ENCODE data around the gene RTN3.
"Not testable (repeated sequence)": the region's sequence is repeated elsewhere in the genome, so short reads cannot be mapped to it uniquely, and the experiment has no call there.

RTN3 gene

DNA sequence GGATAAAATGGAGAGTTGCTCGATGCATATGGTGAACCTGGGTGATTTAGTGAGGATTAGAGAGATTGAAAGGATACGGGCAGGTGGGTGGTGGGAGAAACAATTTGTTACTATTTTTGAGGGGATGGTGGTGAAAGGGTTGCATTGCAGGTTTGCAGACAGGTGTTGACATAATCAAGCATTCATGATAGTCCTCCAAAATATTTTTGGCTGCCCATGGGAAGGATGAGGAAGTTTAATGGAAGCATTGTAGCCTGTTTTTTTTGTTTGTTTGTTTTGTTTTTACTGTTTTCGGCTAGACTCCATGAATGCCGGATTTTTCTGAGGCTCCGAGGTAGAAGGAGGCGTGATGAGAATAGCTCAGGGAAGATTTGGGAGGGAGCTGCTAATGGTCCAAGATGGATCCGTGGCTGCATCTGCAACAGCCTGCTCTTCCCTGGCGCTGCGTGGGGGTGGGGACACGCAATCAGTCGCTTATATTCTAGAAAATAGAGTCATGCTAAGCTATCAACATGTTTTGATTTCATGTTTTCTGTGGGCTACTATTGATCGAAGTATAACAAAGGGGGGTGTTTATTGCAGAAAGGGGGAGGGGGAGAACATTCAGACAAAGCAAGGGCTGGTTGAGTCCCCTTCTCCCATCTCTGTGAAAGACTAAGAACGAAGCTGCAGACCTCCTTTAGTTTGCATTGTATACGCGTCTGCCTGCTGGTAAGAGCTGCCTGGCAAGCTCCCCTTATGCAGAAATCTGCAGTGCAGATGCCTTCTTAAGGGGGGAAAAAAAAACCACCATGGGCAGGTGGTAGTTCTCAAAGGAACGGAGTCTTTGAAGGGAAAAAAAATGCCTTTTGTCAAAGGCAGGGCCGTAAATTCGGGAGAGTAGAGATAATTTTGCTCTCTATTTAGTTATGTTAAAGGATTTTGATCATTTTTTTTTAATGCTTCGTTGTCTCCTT lies 1.0 kb downstream of the RTN3 start:
- no peak for DNase-seq (ENCODE audit: low read depth)

DNA sequence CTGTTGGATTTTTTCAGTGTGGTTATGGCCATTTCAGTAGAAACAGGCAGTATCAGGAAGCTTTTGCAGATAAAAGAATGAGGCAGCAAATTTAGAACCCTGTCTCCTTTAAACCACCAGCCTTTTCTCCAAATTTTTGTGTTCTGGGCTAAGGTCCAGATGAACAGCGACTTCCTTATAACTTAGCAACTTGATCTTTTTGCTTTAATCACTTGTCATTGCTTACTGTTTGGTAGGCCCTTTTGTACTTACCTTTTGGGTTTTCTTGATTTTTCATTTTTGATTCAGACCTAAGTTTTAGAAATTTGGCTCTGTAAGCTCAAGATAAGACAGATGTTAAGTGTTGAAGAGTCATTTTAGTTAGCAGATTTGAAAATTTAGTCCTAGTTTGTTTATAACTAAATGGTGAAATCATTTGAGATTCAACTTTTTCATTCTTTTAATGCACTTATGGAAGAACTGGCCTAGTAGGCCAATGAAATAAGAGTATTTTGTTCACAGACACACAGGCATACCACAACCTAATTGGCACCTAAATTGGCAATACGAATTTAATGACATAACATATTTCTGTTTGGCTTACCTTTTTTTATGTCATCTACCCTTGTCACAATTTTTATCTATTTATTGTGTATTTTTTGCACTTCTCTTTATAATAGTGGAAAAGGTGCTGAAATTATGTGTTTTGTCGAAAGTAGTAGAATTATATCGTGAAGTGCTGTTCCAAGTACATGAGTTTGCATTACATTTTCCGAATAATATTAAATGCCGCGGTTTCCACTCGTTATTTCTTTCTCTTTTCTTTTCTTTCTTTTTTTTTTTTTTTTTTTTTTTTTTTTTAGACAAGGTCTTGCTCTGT lies 2.1 kb downstream of the RTN3 start:
- DNase-seq (ENCODE audit: low read depth): no peak

DNA sequence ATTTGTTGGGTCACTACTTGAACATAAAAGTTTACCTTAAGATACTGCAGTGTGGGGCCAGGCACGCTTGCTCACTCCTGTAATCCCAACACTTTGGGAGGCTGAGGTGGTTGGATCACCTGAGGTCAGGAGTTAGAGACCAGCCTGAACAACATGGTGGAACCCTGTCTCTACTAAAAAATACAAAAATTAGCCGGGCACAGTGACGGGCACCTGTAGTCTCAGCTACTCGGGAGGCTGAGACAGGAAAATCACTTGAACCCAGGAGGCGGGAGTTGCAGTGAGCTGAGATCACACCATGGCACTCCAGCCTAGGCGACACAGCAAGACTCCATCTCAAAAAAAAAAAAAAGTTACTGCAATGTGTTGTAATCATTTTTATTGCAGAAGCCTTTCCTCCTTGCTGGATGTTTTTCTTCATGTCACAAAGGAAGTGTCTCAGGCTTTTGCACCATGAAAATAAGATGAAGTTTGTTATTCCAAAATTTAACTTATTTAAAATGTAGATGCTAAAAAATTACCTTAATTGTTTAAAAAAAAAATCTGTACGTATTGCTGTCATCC lies 3.9 kb downstream of the RTN3 start:
- DNase-seq (ENCODE audit: low read depth): not testable (repeated sequence)

DNA sequence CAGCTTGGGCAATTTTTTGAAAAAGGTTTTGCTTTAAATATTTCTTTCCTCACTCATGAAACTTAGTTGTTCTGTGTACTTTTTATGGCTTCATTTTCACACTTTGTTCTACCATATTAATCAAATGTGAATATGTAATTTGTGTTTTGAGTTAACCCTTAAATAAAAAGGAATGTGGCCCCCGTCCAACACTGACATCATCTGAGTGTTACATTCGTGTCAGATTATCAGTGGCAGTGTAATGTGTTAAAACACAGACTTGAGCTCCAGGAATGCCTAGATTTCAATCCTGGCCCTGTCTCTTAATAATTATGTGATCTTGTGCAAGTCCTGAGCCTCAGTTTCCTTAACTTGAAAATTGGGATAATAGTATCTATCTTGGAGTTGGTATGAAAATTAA lies 5.6 kb downstream of the RTN3 start:
- no peak for DNase-seq (ENCODE audit: low read depth)

DNA sequence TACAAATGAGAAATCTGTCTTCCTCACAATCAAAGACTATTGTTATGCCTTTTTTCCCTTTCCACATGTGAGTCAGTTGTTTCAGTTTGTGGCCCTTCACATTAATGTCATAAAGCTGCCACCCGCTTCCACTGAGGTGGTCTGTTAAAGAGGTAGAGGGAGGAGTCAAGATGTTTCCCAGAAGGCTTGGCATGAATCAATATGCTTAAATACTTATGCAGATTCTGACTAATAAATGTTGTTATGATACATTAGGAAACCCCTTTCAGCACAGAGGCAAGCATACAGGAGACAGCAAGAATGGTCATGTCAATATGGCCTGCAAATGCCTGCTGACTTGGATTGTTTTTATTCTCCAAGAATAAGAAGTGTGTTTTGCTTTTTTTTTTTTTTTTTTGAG lies 6.5 kb downstream of the RTN3 start:
- no peak for DNase-seq (ENCODE audit: low read depth)

DNA sequence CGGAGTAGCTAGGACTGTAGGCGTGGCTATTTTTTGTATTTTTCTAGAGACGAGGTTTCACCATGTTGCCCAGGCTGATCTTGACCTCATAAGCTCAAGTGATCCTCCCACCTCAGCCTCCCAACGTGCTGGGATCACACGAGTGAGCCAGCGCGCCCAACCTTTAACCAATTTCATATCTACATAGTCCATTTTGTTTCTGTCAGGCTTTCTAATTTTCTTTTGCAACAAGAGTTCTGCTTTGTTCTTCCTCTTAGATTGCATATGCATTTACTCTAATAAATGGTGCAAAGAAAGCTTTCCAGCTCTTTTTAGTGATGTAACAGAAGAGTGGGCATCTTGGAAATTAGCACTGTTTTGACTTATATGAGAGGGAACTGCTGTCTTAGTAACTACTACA lies 13.3 kb downstream of the RTN3 start:
- DNase-seq (ENCODE audit: low read depth): no peak

DNA sequence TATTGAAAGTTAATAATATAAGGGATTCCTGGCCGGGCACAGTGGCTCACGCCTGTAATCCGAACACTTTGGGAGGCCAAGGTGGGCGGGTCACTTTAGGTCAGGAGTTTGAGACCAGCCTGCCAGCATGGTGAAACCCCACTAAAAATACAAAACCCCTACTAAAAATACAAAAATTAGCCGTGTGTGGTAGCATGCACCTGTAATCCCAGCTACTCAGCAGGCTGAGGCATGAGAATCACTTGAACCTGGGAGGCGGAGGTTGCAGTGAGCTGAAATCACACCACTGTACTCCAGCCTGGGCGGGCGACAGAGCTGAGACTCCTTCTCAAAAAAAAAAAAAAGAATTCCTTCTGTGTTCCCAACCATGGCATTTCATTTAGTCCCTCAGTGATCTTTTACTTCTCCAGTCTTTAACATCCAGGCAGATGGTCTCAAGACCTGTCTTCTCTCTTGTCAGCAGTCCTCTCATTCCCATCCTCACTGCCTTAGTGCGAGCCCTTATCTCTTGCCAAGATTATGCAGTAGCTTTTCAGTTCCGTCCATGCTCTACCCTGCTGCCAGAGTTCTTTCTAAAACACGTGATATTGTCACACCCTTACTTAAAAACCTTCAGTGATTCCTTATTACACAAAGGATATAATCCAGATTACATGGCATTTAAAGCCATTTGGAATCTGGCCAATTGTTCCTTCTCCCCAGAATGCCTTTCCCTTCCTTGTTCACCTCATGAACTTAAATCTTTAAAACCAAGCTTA lies 17.9 kb downstream of the RTN3 start:
- DNase-seq (ENCODE audit: low read depth): no peak

DNA sequence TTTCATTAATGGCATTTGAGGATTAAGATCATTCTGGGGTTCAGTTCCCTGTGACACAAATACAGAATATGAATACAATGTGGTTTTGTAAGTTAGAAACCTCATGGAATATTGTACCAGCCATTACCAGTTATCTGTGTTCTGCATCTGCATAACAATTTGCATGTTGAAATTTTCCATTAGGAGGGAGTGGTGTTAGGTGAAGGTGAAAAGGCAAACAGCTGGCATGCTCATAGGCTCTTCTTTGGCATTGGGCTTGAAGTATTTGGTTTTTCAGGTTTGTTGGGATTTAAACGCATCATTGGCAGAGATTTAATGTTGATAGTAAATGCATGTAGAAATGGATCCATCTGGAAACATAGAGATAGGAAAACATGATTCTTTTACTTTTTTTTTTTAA lies 18.6 kb downstream of the RTN3 start:
- no peak for DNase-seq (ENCODE audit: low read depth)

DNA sequence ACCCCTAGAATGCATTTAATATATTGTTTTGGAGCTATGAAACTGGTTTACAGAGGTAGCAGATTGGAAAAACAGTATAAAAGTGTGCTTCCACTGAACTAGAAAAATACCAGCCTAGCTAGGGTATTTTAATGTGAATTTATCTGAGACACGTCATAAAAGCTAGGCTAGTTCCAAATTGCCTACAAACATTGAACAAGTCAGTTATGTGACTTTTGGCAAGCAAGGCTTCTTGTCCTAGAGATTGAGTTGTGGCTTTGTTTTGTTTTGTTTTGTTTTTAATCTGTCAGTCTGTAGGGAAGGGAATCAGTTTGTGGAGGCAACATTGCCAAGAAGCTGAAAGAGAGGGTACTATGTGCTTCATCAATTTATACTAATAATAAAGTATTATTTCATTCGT lies 24.2 kb downstream of the RTN3 start:
- DNase-seq (ENCODE audit: low read depth): no peak

DNA sequence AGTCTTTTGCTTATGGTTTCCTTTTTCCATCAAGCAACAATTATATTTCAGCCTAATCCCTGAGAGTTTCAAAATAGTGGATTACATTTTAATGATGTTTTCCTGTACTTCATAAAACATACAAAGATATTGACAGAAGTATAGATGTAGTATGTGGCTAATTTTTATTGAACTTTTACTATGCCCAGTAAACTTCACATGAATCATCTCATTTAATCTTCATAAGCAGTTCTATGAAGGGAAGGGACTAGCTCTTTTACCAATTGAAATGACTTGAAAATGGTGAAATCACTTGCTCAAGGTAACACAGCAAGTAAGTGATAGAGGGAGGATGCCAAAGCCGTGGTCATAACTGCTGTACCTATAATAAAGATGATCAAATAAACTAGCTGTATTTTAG lies 27.5 kb downstream of the RTN3 start:
- DNase-seq (ENCODE audit: low read depth): no peak

DNA sequence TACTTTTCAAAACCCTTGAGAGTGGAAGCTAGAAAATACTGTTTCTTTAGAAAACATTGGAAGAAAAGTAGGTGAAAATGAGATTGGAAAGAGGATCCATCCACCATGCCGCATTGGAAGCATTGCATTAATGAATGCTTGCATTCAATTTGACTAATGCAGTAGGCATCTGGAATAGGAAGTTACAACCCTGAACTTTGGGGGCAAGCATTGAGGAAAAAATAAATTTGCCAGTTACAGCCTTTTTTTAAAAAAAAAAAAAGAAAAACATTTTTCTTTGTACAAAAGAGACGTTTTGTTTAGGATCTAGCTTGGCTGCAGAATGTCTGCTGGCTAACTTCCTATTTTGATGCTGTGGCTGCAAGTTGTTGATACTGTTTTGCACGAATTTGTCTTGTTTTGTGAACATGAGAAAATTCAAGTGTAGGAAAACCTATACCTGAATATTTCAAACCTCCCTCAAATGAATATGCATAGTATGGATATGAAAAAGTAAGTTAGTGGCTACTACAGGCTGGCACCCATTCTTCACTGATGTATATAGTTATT lies 28.1 kb downstream of the RTN3 start:
- DNase-seq (ENCODE audit: low read depth): no peak

DNA sequence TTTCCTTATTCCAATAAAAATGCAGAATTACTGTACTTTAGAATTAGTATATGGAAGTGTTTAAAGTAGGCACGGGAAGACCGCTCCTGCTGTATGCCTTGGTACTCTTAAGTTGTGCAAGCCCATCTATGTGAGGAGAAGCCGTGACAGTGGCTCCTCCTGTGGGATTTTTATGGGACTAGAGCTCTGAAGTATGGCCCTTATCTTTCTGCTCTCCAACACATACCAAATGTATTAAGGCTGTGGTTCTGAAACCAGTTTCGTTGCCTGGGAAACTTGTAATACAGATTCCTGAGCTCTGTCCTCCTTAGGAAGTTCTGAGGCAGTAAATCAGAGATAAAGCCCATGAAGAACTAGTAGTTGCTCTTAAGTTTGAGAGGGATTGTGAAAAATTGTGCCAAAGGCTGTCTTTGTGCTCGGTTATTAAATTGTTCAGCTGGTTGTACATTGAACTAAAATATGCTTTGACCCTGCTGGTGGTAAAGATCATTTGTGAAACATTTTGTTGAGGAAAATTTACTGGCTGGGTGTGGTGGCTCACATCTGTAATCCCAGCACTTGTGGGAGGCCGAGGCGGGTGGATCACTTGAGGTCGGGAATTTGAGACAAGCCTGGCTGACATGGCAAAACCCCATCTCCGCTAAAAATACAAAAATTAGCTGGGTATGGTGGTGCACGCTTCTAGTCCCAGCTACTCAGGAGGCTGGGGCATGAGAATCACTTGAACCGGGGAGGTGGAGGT lies 29.3 kb downstream of the RTN3 start:
- no peak for DNase-seq (ENCODE audit: low read depth)

DNA sequence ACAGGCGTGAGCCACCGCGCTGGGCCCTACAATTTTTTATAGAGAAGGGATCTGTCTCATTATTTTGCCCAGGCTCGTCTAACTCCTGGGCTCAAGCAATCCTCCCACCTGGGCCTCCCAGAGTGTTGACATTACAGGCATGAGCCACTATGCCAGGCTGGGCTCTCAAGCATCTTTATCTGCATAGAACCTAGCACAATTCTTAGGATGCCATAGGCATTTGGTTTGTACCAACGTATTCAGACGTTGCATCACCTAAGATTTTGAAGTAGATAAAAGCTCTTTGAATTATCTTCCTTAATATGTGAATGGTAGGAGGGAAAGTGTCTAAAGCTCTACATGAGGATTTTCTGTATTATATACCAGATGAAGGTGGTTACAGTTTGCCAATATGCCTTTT lies 30.5 kb downstream of the RTN3 start:
- no peak for DNase-seq (ENCODE audit: low read depth)

DNA sequence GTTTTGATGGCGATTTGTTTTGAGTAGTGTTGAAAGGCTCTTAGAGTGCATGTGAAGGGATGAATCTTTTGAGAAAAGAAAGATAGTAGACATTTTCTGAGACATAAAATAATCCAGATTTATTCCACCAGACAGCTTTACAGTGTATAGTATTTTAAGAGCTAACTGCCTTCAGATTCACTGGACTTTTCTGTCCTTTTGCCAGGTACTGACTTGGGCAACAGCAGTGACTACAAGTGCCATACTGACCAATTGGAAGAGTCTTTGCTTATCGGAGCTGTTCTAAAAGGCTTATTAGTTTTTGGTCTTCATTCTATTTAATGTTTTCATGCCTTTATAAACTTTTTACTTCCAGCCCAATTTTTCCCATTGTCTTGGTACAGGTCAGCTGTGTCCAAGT lies 32.5 kb downstream of the RTN3 start:
- DNase-seq (ENCODE audit: low read depth): no peak

DNA sequence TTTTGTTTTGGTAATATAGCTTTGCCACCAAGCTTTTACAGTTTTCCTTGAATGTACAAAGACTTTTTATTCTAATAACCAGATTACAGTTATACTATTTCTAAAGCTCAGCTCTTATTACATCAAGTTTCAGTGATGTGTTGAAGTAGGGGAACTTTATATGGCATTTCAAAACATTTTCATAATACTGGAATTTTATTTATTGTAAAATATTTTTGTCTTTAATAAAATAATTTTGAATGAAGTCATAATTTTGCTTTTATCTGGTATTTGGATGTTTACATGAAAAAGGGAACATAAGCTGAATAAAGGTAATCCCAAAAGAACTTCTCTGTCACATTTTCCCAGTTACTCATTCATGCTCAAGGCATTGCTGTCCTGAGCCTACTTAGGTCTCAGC lies 34.7 kb downstream of the RTN3 start:
- no peak for DNase-seq (ENCODE audit: low read depth)

DNA sequence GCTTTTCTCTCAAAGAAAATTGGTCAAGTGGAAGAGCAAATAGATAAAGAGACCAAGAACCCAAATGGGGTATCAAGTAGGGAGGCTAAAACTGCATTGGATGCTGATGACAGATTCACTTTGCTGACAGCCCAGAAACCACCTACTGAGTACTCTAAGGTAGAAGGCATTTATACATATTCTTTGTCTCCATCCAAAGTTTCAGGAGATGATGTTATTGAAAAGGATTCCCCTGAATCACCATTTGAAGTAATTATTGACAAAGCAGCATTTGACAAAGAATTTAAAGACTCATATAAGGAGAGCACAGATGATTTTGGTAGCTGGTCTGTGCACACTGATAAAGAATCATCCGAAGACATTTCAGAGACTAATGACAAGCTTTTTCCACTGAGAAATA lies 37.7 kb downstream of the RTN3 start:
- DNase-seq (ENCODE audit: low read depth): no peak

DNA sequence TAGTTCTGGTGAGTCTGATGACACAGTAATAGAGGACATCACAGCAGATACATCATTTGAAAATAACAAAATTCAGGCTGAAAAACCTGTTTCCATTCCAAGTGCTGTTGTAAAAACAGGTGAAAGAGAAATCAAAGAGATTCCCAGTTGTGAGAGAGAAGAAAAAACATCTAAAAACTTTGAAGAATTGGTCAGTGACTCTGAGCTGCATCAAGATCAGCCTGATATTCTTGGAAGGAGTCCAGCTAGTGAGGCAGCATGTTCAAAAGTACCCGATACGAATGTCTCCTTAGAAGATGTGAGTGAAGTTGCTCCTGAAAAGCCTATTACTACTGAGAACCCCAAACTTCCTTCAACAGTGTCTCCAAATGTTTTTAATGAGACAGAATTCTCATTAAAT lies 38.7 kb downstream of the RTN3 start:
- no peak for DNase-seq (ENCODE audit: low read depth)

DNA sequence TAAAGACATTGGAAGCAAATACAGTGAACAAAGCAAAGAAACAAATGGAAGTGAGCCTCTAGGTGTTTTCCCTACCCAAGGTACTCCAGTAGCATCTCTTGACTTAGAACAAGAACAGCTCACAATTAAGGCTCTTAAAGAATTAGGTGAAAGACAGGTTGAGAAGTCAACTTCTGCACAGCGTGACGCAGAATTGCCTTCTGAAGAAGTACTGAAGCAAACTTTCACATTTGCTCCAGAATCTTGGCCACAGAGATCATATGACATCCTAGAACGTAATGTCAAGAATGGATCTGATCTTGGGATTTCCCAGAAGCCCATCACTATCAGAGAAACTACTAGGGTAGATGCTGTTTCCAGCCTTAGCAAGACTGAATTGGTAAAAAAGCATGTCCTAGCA lies 39.3 kb downstream of the RTN3 start:
- no peak for DNase-seq (ENCODE audit: low read depth)

DNA sequence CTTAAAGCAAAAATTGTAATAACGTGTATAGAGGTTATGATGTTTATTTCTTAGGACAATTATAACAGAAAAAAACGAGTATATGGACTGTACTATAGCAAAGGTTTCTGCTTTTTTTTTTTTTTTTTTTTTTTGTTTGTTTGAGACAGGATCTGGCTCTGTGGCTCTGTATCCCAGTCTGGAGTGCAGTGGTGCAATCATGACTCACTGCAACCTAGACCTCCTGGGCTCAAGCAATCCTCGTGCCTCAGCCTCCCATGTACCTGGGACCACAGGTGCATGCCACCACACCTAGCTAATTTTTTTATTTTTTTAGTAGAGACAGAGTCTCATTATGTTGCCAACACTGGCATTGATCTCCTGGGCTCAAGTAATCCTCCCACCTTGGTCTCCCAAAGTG lies 48.0 kb downstream of the RTN3 start:
- DNase-seq (ENCODE audit: low read depth): no peak

DNA sequence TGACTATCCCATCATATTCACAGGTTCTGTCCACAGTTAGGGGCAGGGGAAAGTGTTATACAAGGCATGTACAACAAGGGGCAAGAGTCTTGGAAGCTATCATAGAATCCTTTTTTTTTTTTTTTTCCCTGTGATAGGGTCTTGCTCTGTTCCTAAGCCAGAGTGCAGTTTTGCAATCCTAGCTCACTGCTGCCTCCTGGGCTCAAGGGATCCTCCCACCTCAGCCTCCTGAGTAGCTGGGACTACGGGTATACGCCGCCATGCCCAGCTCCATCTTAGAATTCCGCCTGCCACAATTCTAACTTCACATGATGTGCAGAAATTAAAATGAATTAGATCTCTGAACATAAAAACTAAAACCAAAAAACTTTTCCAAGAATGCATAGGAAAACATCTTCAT lies 55.6 kb downstream of the RTN3 start:
- no peak for DNase-seq (ENCODE audit: low read depth)

DNA sequence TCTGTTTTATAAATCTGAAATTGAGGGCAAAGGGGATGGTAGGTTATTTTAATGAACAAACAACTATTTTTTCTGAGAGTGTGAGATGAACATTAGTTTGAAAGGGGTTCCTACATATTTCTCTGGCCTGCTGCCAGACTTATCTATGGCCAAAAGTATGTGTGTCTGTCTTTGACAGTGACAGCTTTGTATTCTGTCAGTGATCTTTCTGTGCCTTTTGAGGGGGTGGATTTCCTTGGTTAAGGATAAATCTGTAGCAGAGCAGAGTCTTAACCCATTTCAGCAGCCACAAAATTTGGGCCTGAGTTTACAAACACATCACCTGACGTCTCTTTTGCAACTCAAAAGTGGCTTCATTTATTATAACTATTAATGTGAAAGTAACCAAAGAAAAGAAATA lies 56.4 kb downstream of the RTN3 start:
- DNase-seq (ENCODE audit: low read depth): no peak
